HepG2 (cell line): ENCODE measurements around the gene PDE9A.

ENCODE experiments used
- CBFB ChIP-seq: sonication (generic); formaldehyde crosslinking; IDR thresholded peaks from 2 replicates; pipeline ENCODE4 v1.4.0; 2020; ENCODE audit warnings: missing genetic modification reagents
- PBX3 ChIP-seq: sonication (generic); formaldehyde crosslinking; IDR thresholded peaks from 2 replicates; pipeline ENCODE4 v1.8.1; 2023; ENCODE audit warnings: missing genetic modification reagents, inconsistent platforms, borderline replicate concordance
- SIN3A ChIP-seq: IDR thresholded peaks from 2 replicates; pipeline ENCODE4 v1.6.1; 2011; ENCODE audit warnings: low read depth, mild to moderate bottlenecking, control low read depth, low read length, borderline replicate concordance
- TAF1 ChIP-seq: sonication (generic); formaldehyde crosslinking; IDR thresholded peaks from 2 replicates; pipeline ENCODE4 v1.4.0; 2020; ENCODE audit warnings: missing genetic modification reagents
- TF ChIP-seq, protein P1 (sequence below), 2 experiments: sonication (generic) in 1 of 2; formaldehyde crosslinking in 1 of 2; IDR thresholded peaks; 2 replicates each; pipeline versions ENCODE4 v1.5.1 to v1.6.1; 2011 to 2020; ENCODE audit warnings: borderline replicate concordance in 1 of 2, low read depth in 1 of 2, low read length in 1 of 2, mild to moderate bottlenecking in 1 of 2, missing genetic modification reagents in 1 of 2, moderate library complexity in 1 of 2

DNA sequence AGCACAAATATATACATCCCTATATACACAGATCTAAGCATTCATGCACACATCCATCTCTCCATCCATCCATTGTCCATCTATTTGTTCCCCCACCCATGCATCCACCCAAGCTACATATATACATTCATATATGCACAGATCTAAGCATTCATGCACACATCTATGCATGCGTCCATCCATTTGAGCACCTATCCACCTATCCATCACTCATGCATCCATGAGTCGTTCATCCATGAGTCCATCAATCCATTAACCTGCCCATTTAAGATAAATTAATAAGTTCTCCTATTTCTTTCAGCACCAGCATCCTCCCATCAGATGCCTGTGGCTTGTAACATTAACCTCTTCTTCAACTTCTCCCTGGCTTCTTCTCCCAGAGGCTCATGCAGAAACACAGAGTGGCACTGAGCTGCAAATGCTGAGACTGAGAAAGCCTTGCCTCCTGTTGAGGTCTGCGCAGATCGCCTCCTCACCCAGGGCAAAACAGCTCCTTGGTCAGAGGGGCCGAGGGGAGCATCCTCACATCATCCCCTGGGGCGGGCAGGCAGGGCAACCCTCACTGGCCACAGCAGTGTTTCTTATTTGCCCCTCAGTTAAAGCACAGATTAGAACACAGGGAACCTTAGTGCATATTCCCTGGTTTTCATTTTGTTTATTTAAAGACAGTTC lies 17.4 kb upstream of the PDE9A start:
- TF ChIP-seq CBFB (no peak), PBX3 (CRISPR knock-in tag) (no peak), SIN3A (no peak), TAF1 (CRISPR knock-in tag) (no peak)
- TF ChIP-seq, protein P1, sequence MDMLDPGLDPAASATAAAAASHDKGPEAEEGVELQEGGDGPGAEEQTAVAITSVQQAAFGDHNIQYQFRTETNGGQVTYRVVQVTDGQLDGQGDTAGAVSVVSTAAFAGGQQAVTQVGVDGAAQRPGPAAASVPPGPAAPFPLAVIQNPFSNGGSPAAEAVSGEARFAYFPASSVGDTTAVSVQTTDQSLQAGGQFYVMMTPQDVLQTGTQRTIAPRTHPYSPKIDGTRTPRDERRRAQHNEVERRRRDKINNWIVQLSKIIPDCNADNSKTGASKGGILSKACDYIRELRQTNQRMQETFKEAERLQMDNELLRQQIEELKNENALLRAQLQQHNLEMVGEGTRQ (IDR thresholded peaks at IDR 0.05; ENCODE audit: low read depth, low read length): no peak
- TF ChIP-seq, protein P1 (CRISPR knock-in tag; IDR thresholded peaks at IDR 0.05; ENCODE audit: borderline replicate concordance): no peak
